Upper lobe of left lung (tissue), 4 donors: ENCODE measurements around the gene DENND10.

Experiments used
- POLR2AphosphoS5 ChIP-seq, 2 donors: sonication (generic); formaldehyde crosslinking; IDR thresholded peaks; one replicate each; pipeline ENCODE4 v1.5.1; 2017; ENCODE audit warnings: antibody characterized with exemption in 2 of 2
- TF ChIP-seq, protein P1 (sequence below), 6 experiments: fragments of 450-650 bp in 4 of 6; fragments of 200-600 bp in 2 of 6; sonication (generic) in 2 of 6; IDR thresholded peaks; one replicate each; pipeline ENCODE4 v1.5.1; 2016 to 2019; ENCODE audit warnings: antibody characterized with exemption in 6 of 6

DNA sequence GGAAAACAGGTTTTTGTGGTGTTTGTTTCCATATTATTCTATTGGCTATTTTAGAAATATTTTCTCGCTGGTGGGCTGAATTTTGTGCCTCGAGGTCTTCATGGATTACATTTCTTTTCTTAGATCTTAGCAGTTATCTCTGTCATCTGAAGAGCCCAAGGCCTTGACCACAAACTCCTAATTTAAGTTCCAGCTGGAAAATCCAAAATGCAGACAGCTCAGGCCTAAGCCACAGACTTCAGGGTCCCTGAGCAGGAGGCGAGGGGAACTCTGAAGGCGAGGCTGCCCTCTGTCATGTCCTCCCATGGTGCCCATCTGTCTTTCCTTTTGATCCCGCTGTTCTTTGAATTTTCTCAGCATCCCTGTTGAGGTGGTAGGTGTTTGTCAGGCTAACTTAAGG lies 14.3 kb downstream of the DENND10 start:
- TF ChIP-seq, protein P1, sequence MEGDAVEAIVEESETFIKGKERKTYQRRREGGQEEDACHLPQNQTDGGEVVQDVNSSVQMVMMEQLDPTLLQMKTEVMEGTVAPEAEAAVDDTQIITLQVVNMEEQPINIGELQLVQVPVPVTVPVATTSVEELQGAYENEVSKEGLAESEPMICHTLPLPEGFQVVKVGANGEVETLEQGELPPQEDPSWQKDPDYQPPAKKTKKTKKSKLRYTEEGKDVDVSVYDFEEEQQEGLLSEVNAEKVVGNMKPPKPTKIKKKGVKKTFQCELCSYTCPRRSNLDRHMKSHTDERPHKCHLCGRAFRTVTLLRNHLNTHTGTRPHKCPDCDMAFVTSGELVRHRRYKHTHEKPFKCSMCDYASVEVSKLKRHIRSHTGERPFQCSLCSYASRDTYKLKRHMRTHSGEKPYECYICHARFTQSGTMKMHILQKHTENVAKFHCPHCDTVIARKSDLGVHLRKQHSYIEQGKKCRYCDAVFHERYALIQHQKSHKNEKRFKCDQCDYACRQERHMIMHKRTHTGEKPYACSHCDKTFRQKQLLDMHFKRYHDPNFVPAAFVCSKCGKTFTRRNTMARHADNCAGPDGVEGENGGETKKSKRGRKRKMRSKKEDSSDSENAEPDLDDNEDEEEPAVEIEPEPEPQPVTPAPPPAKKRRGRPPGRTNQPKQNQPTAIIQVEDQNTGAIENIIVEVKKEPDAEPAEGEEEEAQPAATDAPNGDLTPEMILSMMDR (IDR thresholded peaks at IDR 0.05): no peak
- no peak for TF ChIP-seq POLR2AphosphoS5 (IDR thresholded peaks at IDR 0.05)
